HepG2 (cell line): ENCODE results near the gene NME1. TPM values are rescaled to one million over a fixed set of nuclear protein-coding genes. Genes with fewer than 3 reads are reported as not detected.

Source experiments
- KIAA2018 ChIP-seq: sonication (generic); formaldehyde crosslinking; IDR thresholded peaks from 2 replicates; pipeline ENCODE4 v1.5.0; 2020; ENCODE audit warnings: mild to moderate bottlenecking, missing genetic modification reagents, borderline replicate concordance
- MEIS1 ChIP-seq: sonication (generic); formaldehyde crosslinking; IDR thresholded peaks from 2 replicates; pipeline ENCODE4 v1.9.0; 2021; ENCODE audit warnings: mild to moderate bottlenecking, missing genetic modification reagents, moderate library complexity, borderline replicate concordance
- MNT ChIP-seq: fragments of 450-650 bp; IDR thresholded peaks from 2 replicates; pipeline ENCODE4 v1.6.1; 2016
- MTF2 ChIP-seq: sonication (generic); formaldehyde crosslinking; IDR thresholded peaks from 2 replicates; pipeline ENCODE4 v1.5.0; 2020; ENCODE audit warnings: missing genetic modification reagents, borderline replicate concordance
- PHF21A ChIP-seq: sonication (generic); formaldehyde crosslinking; IDR thresholded peaks from 2 replicates; pipeline ENCODE4 v1.5.0; 2020; ENCODE audit warnings: mild to moderate bottlenecking, missing genetic modification reagents
- USF2 ChIP-seq, 2 experiments: sonication (generic) in 1 of 2; formaldehyde crosslinking in 1 of 2; IDR thresholded peaks; 2 replicates each; pipeline versions ENCODE4 v1.5.1 to v1.6.1; 2011 to 2020; ENCODE audit warnings: borderline replicate concordance in 1 of 2, low read depth in 1 of 2, low read length in 1 of 2, mild to moderate bottlenecking in 1 of 2, missing genetic modification reagents in 1 of 2, moderate library complexity in 1 of 2
- ZBTB2 ChIP-seq: sonication (generic); formaldehyde crosslinking; IDR thresholded peaks from 2 replicates; pipeline ENCODE4 v1.8.0; 2022; ENCODE audit warnings: low read depth, missing genetic modification reagents
- ZBTB20 ChIP-seq: sonication (generic); formaldehyde crosslinking; IDR thresholded peaks from 2 replicates; pipeline ENCODE4 v1.8.1; 2023; ENCODE audit warnings: missing genetic modification reagents, low read depth, mild to moderate bottlenecking, borderline replicate concordance
- ZNF224 ChIP-seq: sonication (generic); formaldehyde crosslinking; IDR thresholded peaks from 2 replicates; pipeline ENCODE4 v1.5.0; 2020; ENCODE audit warnings: mild to moderate bottlenecking, missing genetic modification reagents
- ZNF800 ChIP-seq: sonication (generic); formaldehyde crosslinking; IDR thresholded peaks from 2 replicates; pipeline ENCODE4 v1.4.0; 2020; ENCODE audit warnings: missing genetic modification reagents
- polyA plus RNA-seq, 8 experiments: library from polyadenylated mRNA; depleted of rRNA in 3 of 8; stranded (reverse) in 7 of 8; unstranded in 1 of 8; fragments of >200 nt; fragmentation: Illumina TruSeq in 4 of 8; extraction: Trizol in 4 of 8; gene quantifications; 2 replicates each; pipeline versions ENCODE4 v1.2.1 to v1.2.3, GENCODE V29; 2011 to 2016; ENCODE audit warnings: low read depth in 4 of 8, missing spikeins in 1 of 8, mixed read lengths in 1 of 8; ENCODE audit not compliant: insufficient read depth in 1 of 8
- total RNA-seq, 5 experiments: library from RNA; depleted of rRNA; stranded (reverse); fragments of >200 nt; fragmentation: Illumina TruSeq; extraction: Trizol; gene quantifications; 2 replicates each; pipeline ENCODE4 v1.2.3, GENCODE V29; 2016; ENCODE audit warnings: low read depth in 1 of 5

The NME1 gene
- total and polyA plus RNA-seq, 2 of the 13 experiments (the other 11 are each of a cell fraction or from before 2014, with no cell fraction given) = 295 to 516 TPM

GRCh38 chr17:51166198-51166986 is 13.0 kb downstream of the NME1 start, which contains the start of gene NME2 (continued):
- TF ChIP-seq KIAA2018 (no peak), MTF2 (CRISPR knock-in tag) (no peak; the same call in 1 of the 2 replicates), ZBTB2 (CRISPR knock-in tag) (peak; percentile 86), ZNF224 (CRISPR knock-in tag) (no peak; the same call in 1 of the 2 replicates), ZNF800 (no peak), USF2 (IDR thresholded peaks at IDR 0.05; ENCODE audit: low read depth, low read length) (0 out of 2 replicates have a peak, but pooled peaks have one; percentile 7), USF2 (CRISPR knock-in tag; IDR thresholded peaks at IDR 0.05; ENCODE audit: borderline replicate concordance) (no peak; the same call in 1 of the 2 replicates), MEIS1 (CRISPR knock-in tag) (no peak), PHF21A (CRISPR knock-in tag) (peak; percentile 35), ZBTB20 (CRISPR knock-in tag) (peak; percentile 59; the same call in 1 of the 2 replicates), MNT (peak; percentile 38; the same call in 1 of the 2 replicates)
